ENCODE results near the gene RNU2-1. TPM values are rescaled to one million over a fixed set of nuclear protein-coding genes. Genes with fewer than 3 reads are reported as not detected.

The RNU2-1 gene
- total RNA-seq, 4 donors from 2014 or later, result not detected

DNA sequence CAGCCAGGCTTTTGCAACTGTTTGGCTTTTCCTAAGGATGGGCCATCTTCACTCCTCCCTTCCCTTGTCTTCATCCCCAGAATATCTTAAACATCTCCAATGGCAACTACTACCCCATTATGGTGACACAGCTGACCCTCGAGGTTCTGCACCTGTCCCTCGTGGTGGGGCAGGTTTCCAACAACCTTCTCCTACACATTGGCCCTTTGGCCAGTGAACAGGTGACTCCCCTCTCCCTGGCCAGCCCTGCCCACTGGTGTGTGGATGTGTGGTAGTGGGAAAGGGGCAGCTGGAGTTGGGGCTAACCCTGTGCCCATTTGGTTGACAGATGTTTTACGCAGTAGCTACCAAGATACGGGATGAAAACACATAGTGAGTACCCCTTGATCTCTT is 17.4 kb downstream of the RNU2-1 start:
- ATAC-seq (ENCODE audit: low FRiP score), result no peak

DNA sequence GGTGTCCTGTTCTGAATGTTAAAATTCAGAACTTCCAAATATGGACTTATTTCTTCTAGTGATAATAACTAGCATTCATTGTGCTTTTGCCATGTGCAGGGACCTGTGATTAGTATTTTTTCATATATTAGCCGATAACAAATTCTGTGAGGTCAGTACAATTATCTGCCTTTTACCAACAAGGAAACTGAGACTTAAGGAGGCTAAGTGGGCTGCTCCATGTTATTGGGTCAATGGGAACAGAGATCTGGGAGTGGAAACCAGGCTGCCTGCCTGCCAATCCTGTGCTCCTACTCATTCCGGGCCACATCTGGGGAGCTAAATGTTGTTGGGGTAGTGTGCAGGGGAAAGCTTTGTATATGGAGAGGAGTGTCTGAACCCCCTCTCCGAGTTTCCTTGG is 18.4 kb downstream of the RNU2-1 start:
- no peak for DNase-seq (ENCODE audit: low spot score)
- no peak for TF ChIP-seq CTCF (IDR thresholded peaks at IDR 0.05)
- ATAC-seq (ENCODE audit: low FRiP score), result no peak

More for the DNA sequence above, 17.4 kb downstream of the RNU2-1 start:
- no peak for DNase-seq (ENCODE audit: low spot score)
- no peak for TF ChIP-seq CTCF (IDR thresholded peaks at IDR 0.05)

- DNase-seq (ENCODE audit: low spot score) (no peak), ATAC-seq (ENCODE audit: low FRiP score) (no peak)
- no peak for TF ChIP-seq CTCF (IDR thresholded peaks at IDR 0.05)
These were observed 20.2 kb downstream of the RNU2-1 start for GRCh38 chr17:43213545-43213944.

- ATAC-seq (ENCODE audit: low FRiP score), result no peak
- TF ChIP-seq CTCF (IDR thresholded peaks at IDR 0.05), result no peak
These were observed 20.9 kb downstream of the RNU2-1 start for GRCh38 chr17:43212641-43213490.

DNA sequence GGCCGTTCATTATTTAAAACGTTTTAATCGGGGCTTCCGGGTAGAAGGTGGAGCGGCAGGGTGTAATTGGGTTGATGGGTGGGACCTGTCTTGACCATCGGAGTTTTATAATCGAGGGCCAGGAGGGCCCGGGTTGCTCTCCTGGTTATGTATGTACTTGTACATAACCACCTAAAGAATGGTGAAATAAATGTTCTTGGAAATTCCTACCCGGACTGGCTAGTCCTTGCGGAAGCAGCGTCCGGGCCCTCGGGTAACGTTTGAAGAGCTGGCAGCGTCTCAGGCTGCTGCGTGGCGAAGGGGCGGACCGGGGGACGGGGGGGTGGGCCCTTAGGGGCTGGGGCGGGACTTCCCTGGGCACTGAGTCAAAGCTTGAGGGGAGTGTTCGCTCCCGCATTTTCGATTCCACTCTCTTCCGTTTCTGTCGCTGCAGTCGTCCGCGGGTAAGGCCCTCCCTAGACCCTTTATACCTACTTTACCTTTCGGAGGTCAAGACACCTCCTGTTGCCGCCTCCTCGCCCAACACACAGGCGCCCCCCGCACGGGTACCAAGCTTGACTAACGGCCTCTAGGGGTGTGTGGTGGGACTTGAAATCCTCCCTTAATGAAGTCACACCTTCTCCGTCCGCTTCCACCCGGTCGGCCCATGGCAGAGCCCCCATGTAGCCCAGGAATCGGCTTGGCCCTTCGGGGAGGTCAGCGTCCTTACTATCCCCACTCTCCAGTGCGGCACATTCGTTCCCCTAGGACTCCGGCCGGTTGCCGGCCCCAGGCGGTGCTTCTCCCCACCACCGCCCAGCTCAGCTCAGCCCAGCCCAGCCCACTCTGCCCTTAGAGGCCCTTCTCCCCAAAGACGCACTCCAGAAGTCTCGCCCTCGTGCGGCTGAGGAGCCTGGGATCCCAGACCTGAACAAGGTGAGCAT is 22.0 kb downstream of the RNU2-1 start, which contains the start of gene TMEM106A:
TSS of gene TMEM106A (plus strand) at position 396 of the 923 bp plus-strand sequence. CDS start 1,167 bp downstream, outside the sequence.
- TF ChIP-seq CTCF (IDR thresholded peaks at IDR 0.05), result no peak

More at GRCh38 chr17:43212641-43213490, 20.9 kb downstream of the RNU2-1 start:
- no peak for DNase-seq (ENCODE audit: low spot score)

GRCh38 chr17:43211123-43211479 is 22.7 kb downstream of the RNU2-1 start:
- ATAC-seq (ENCODE audit: low FRiP score) (no peak), DNase-seq (ENCODE audit: low spot score) (no peak)
- TF ChIP-seq CTCF (IDR thresholded peaks at IDR 0.05), result no peak

More for the DNA sequence above, 22.0 kb downstream of the RNU2-1 start, which contains the start of gene TMEM106A:
- peak; percentile 93 for ATAC-seq (ENCODE audit: low FRiP score)
- peak; percentile 38 for DNase-seq (ENCODE audit: low spot score)
